Medulla oblongata (tissue), 1 donor: ENCODE data around the gene UBXN6.

Experiments
- DNase-seq: peaks from one replicate; pipeline ENCODE4 v3.0.0-alpha.2; 2015; ENCODE audit errors: extremely low spot score

Gene UBXN6, protein sequence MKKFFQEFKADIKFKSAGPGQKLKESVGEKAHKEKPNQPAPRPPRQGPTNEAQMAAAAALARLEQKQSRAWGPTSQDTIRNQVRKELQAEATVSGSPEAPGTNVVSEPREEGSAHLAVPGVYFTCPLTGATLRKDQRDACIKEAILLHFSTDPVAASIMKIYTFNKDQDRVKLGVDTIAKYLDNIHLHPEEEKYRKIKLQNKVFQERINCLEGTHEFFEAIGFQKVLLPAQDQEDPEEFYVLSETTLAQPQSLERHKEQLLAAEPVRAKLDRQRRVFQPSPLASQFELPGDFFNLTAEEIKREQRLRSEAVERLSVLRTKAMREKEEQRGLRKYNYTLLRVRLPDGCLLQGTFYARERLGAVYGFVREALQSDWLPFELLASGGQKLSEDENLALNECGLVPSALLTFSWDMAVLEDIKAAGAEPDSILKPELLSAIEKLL

GRCh38 chr19:4457654-4458395 is at the start of gene UBXN6:
UBXN6 (minus strand) TSS chr19:4457794; CDS start chr19:4457697, 97 bp downstream.
- DNase-seq = peak; percentile 98

- DNase-seq = no peak
These were observed 49.5 kb upstream of the UBXN6 start for GRCh38 chr19:4507150-4507452.

DNA sequence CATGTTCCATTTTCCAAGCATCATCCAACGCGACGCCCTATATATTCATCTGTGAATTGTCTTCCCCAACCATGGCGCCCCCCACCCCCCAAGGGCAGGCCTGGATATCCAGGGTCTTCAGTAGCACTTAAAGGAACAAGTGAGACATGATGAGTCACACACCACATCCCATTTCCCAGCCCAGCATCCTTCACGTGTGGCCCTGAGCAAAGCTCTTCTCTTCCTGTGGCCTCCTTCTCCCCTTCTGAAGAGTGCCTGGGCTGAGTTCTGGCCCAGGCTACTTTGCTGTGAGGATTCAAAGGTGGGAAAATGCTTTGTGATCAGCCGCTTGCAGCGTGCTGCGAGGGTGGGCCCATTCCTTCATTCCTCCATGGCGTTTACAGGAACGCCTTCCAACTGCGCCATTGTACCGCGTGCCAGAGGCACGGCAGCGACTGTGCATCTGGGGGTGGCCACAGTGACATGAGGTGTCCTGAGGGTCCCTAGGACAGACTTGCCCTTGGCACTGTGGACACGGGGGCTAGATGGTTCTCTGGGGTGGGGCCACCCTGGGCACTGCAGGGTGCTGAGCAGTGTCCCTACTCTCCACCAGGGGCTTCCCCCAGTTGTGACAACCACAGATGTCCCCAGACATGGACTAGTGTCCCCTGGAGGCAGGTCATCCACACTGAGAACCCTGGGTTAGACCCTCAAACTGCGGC is 49.0 kb upstream of the UBXN6 start:
- DNase-seq = no peak

DNA sequence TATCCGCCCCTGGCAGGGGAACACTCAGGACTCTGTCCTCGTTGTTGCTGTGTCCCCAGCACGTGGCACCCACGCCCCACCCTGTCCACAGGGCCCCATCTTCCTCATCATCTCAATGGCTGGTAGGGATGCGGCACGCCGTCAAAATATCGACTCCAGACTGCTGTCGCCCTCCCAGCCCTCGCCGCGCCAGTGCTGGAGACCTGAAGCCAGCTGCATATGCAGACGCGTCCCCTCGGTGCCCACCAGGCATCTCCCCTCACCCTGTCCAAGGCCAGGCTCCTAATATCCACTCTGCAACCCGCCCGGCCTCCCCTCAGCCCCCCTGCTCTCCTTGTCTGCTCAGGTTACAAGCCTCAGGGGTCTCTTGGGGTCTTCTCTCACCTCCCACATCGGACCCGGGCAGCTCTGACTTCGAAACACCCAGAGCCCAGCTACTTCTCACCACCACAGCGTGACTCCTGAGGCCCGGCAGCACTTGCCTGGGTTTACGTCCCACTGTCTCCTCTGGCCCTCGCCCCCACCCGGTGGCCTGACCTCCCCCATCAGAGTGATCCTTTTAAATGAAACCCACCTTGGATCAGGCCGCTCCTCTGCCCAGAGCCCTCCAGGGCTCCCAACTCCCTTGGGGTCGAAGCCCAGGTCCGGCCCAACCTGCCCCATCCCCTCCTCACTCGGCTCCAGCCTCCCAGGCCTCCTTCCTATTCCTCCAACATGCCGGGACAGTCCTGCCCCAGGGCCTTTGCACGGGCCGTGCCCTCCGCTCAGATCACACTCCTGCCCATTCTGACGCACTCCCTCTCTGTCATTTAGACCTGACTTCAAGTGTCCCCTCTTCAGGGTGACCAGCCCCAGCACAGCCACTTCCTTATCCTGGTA is 48.2 kb upstream of the UBXN6 start:
- DNase-seq = no peak

DNA sequence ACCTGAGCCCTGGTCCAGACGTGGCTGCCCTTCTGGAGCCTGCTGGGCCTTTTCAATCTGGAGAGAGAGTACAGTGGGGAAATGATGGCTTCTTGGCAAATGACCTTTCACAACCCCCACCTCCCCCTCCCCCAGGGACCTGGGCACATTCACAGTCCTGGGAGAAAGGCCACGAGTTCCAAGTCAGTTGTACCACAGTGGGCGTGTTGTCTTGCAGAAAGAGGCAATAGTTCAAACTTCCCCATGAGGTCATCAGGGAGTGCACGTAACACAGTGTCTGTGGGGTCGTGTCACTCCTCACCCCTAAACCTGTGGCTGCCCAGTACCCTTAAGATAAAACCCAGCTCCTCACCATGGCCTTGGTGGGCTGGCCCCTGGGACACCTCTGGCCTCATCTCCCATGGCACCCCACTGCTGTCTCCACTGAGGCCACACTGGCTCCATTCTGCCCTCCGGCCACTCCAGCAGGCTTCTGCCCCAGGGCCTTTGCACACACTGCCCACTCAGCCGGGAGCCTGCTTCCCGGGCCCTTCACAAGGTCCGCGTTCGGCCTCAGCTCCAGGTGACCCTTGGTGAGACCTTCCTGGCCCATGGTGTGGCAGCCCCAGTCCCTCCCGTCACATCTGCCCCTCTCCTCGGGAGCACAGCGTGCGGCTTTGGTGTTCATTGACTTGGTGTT is 47.4 kb upstream of the UBXN6 start:
- DNase-seq = no peak

DNA sequence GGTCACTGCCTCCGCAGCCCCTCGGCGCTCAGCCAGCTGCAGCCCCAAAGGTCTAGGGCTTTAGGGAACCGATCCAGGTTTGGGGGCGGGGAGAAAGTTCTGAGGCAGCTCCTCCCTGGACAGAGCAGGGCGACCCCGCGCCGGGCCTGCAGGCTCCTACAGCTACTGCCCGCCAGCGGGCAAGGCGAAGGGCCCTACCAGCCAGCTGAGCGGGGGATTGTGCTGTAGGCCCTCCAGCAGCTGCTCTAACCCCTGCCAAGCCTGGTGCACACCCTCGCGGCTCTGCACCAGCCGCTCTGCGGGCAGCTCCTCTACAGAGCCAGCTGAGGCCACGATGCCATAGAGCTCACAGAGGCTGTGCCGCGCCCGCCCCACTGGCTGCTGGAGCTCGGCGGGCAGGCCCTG is 46.7 kb upstream of the UBXN6 start:
- peak; percentile 45 for DNase-seq

- no peak for DNase-seq
These were observed 46.2 kb upstream of the UBXN6 start for GRCh38 chr19:4503825-4504170.

DNA sequence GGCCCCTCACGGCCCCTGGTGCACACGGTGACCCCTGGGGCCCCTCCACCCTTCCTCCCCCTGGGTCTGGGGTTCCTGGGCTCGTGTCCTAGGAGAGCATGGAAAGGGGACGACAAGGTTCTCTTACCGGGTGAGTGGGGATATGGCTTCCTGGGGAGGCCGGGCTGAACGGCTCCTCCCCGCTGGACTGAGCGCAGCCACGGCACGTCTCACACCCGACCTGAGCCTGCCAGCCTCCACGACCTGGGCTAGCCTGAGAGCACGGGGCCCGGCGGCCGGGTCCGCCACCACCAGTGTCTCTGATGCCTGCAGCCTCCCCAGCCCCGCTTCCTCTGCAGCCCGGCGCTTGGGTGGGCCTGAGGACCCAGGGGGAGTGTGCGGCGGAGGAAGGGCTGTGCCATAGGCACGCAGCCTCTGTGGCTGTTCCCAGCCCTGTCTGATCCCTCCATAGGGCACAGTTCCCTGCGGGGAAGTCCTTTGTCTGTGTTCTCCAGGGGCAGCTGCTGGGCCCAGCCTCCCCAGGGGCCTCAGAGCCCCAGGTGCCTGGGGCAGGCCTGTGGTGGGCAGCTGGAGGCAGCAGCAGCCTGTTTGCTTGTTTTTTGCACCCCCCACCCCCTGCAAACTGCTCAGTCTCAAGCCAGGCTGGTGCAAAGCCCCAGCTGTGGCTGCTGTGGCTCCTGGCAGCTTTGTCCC is 45.7 kb upstream of the UBXN6 start:
- DNase-seq = no peak

- no peak for DNase-seq
These were observed 44.9 kb upstream of the UBXN6 start for GRCh38 chr19:4502282-4503131.

GRCh38 chr19:4501691-4502090 is 44.1 kb upstream of the UBXN6 start:
- DNase-seq = no peak

DNA sequence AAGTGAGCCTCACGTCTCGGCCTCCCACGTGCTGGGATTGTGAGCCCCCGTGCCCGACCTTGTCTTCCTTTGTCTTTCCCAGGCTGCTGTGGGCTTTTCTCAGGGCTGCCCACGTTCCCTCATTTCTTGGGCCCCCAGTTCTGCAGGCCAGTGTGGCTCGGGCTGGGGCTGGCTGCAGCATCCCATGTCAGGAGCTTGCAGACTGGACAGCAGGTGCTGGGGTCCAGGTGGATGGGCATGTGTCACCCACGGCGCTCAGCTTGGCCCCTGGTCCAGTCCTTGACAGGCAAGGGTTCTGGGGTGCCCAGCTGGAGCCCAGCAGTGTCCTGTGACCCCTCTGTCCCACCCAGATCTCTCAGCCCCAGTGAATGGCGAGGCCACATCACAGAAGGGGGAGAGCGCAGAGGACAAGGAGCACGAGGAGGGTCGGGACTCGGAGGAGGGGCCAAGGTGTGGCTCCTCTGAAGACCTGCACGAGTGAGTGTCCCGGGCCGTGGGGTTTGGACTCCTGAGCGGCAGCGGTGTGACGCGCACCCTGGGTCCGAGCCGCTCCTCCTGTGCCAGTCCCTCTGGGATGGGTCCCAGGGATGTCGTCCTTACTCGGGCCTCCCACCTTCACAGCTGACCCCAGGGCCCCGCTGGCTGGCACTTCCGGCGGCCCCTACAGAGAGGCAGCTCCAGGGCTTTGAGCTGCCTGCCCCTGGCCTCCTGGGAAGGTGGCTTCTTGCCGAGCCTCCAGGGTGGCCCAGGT is 43.4 kb upstream of the UBXN6 start:
- no peak for DNase-seq

DNA sequence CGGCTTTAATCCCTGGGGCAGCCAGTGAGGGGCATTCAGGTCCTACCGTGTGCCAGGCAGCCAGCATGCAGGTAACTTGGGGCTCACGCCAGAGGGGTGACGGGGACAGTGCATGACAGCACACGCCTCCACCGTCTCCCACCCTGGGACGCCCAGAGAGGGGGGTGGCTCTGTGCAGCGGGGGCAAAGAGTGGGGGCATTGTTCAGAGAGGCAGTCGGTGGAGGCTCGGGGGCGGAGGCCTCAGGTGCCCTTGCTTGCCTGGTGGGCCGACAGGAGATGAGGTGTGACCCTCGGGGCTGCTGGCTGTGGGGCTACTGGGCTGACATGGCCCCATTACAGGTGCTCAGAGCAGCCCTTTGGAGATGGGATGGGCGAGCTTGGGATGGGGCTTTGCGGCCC is 42.3 kb upstream of the UBXN6 start:
- no peak for DNase-seq

DNA sequence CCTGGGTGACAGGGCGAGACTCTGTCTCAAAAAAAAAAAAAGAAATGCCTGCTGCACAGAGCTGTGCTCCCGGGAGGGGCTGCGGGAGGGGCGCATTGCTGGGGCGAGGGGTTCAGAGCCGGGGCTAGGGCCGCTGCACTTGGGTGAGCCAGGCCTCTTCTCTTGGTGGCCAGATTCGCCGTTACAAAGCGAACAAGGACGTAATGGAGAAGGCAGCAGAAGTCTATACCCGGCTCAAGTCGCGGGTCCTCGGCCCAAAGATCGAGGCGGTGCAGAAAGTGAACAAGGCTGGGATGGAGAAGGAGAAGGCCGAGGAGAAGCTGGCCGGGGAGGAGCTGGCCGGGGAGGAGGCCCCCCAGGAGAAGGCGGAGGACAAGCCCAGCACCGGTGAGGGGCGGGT is 41.7 kb upstream of the UBXN6 start:
- no peak for DNase-seq

- DNase-seq = no peak
These were observed 41.1 kb upstream of the UBXN6 start for GRCh38 chr19:4498694-4499093.

GRCh38 chr19:4497770-4498389 is 40.3 kb upstream of the UBXN6 start:
- DNase-seq = no peak

DNA sequence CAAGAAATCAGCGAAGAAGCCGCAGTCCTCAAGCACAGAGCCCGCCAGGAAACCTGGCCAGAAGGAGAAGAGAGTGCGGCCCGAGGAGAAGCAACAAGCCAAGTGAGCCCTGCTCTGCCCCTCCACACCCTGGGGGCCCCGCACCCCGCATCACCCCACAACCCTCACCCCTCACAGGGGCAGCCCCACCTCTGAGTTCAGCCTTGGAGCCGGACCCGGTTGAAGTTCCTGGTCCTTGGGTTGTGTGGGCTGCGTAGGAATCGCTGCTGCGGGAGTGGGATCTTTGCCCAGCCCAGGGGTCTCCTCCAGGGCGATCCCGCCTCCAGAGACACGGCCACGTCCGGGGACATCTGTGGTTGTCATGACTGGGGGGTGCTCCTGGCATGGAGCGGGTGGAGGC is 38.7 kb upstream of the UBXN6 start:
- no peak for DNase-seq

- no peak for DNase-seq
These were observed 37.9 kb upstream of the UBXN6 start for GRCh38 chr19:4495471-4495870.

DNA sequence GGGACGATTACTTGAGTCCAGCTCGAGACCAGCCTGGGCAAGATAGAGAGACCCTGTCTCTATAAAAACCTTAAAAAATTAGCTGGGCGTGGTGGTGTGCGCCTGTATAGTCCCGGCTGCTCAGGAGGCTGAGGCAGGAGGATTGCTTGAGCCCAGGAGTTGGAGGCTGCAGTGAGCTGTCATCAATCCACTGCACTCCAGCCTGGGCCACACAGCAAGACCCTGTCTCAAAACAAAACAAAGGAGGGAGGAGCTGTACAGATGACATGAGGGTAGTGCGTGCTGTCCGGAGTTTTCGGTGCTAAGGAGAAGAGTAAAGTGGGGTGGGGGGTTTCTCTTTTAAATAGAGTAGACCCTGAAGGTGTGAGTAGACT is 37.1 kb upstream of the UBXN6 start:
- no peak for DNase-seq
